Measurements from ENCODE around the gene ERVV-1.
"Not testable (repeated sequence)": the region's sequence is repeated elsewhere in the genome, so short reads cannot be mapped to it uniquely, and the experiment has no call there.

ERVV-1 gene

GRCh38 chr19:53013621-53014020, at the start of gene ERVV-1:
ERVV-1 (plus strand) TSS chr19:53013921; CDS start chr19:53014091, 170 bp downstream.
- no peak for DNase-seq (ENCODE audit: low spot score)

- DNase-seq (ENCODE audit: low spot score), result no peak
Measured at GRCh38 chr19:52967772-52968171, 45.9 kb upstream of the ERVV-1 start.

- no peak for DNase-seq (ENCODE audit: low spot score)
Measured at GRCh38 chr19:52981329-52981728, 32.4 kb upstream of the ERVV-1 start.

- not testable (repeated sequence) for DNase-seq (ENCODE audit: low spot score)
Measured at GRCh38 chr19:52983167-52983566, 30.6 kb upstream of the ERVV-1 start.

- no peak for DNase-seq (ENCODE audit: low spot score)
Measured at GRCh38 chr19:52987221-52987620, 26.5 kb upstream of the ERVV-1 start.

- DNase-seq (ENCODE audit: low spot score), result no peak
Measured at GRCh38 chr19:52988506-52988905, 25.2 kb upstream of the ERVV-1 start.

- DNase-seq (ENCODE audit: low spot score), result no peak
Measured at GRCh38 chr19:52990759-52991418, 22.8 kb upstream of the ERVV-1 start.

GRCh38 chr19:52991484-52991883, 22.2 kb upstream of the ERVV-1 start:
- DNase-seq (ENCODE audit: low spot score), result peak; percentile 38

- DNase-seq (ENCODE audit: low spot score), result peak; percentile 5
Measured at GRCh38 chr19:52992109-52993004, 21.4 kb upstream of the ERVV-1 start.

GRCh38 chr19:52993342-52994178, 20.2 kb upstream of the ERVV-1 start:
- DNase-seq (ENCODE audit: low spot score), result peak; percentile 78

- no peak for DNase-seq (ENCODE audit: low spot score)
Measured at GRCh38 chr19:52995711-52996110, 18.0 kb upstream of the ERVV-1 start.

GRCh38 chr19:52997975-52998374, 15.7 kb upstream of the ERVV-1 start:
- no peak for DNase-seq (ENCODE audit: low spot score)

- DNase-seq (ENCODE audit: low spot score), result no peak
Measured at GRCh38 chr19:53002479-53002878, 11.2 kb upstream of the ERVV-1 start.

GRCh38 chr19:53004242-53004641, 9.5 kb upstream of the ERVV-1 start:
- DNase-seq (ENCODE audit: low spot score), result no peak

- DNase-seq (ENCODE audit: low spot score), result no peak
Measured at GRCh38 chr19:53007200-53007599, 6.5 kb upstream of the ERVV-1 start.

- DNase-seq (ENCODE audit: low spot score), result no peak
Measured at GRCh38 chr19:53007606-53008005, 6.1 kb upstream of the ERVV-1 start.

- no peak for DNase-seq (ENCODE audit: low spot score)
Measured at GRCh38 chr19:53008061-53008778, 5.5 kb upstream of the ERVV-1 start.

GRCh38 chr19:53010494-53010893, 3.2 kb upstream of the ERVV-1 start:
- no peak for DNase-seq (ENCODE audit: low spot score)

- DNase-seq (ENCODE audit: low spot score), result no peak
Measured at GRCh38 chr19:53012006-53012405, 1.7 kb upstream of the ERVV-1 start.

GRCh38 chr19:53015159-53015558, 1.4 kb downstream of the ERVV-1 start:
- no peak for DNase-seq (ENCODE audit: low spot score)

- no peak for DNase-seq (ENCODE audit: low spot score)
Measured at GRCh38 chr19:53015730-53016129, 2.0 kb downstream of the ERVV-1 start.

- no peak for DNase-seq (ENCODE audit: low spot score)
Measured at GRCh38 chr19:53019684-53020083, 6.0 kb downstream of the ERVV-1 start.

Data from hepatic stellate cell (primary cell).